Neutrophil (primary cell): ENCODE results near the gene SHH.
"Not testable (repeated sequence)": the region's sequence is repeated elsewhere in the genome, so short reads cannot be mapped to it uniquely, and the experiment has no call there.

Source experiments
- H3K27ac ChIP-seq: fragments of 200-600 bp; sonication (generic); 2 replicates; pipeline ENCODE4 v1.5.1; 2016; ENCODE audit warnings: mild to moderate bottlenecking, moderate library complexity
- H3K27me3 ChIP-seq: fragments of 200-600 bp; sonication (generic); 2 replicates; pipeline ENCODE4 v1.6.0; 2016; ENCODE audit warnings: mild to moderate bottlenecking
- H3K36me3 ChIP-seq: fragments of 200-600 bp; sonication (generic); 2 replicates; pipeline ENCODE4 v1.5.1; 2017
- H3K4me1 ChIP-seq, 2 experiments: fragments of 200-600 bp in 1 of 2; sonication (generic) in 1 of 2; 1 replicate in 1 of 2; 2 replicates in 1 of 2; pipeline versions ENCODE4 v1.5.1 to v1.6.1; 2013 to 2016; ENCODE audit warnings: low read depth in 1 of 2, low read length in 1 of 2, mild to moderate bottlenecking in 1 of 2, moderate library complexity in 1 of 2; ENCODE audit not compliant: control insufficient read depth in 1 of 2, insufficient read depth in 1 of 2
- H3K4me3 ChIP-seq, 2 experiments: fragments of 200-600 bp in 1 of 2; sonication (generic) in 1 of 2; 1 replicate in 1 of 2; 2 replicates in 1 of 2; pipeline ENCODE4 v1.5.1; 2013 to 2016; ENCODE audit warnings: low read depth in 1 of 2, low read length in 1 of 2, mild to moderate bottlenecking in 1 of 2, moderate library complexity in 1 of 2
- H3K9me3 ChIP-seq: fragments of 200-600 bp; sonication (generic); 2 replicates; pipeline ENCODE4 v1.5.1; 2016
- TF ChIP-seq, protein P1 (sequence below): fragments of 200-600 bp; sonication (generic); IDR thresholded peaks from 2 replicates; pipeline ENCODE4 v1.5.1; 2016; ENCODE audit warnings: antibody characterized with exemption

Gene SHH

DNA sequence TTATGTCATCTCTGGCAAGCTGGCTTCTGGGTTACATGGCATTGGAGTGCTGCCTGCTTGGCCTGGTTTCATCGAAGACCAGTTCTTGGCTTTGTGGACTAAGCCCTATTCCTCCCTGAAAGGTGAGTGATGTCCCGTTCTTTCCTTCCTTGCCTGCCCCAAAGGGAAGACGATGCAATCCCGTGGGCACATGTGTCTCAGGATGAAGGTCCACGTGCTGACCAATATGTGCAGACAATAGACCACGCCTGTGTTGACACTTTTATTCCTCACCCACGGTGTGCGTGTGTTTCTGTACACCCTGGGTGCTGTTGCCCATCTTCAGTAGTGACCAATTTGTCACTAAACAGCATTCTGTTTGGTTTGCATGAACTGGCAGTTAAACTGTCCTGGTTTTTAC, 28.6 kb upstream of the SHH start:
- TF ChIP-seq, protein P1, sequence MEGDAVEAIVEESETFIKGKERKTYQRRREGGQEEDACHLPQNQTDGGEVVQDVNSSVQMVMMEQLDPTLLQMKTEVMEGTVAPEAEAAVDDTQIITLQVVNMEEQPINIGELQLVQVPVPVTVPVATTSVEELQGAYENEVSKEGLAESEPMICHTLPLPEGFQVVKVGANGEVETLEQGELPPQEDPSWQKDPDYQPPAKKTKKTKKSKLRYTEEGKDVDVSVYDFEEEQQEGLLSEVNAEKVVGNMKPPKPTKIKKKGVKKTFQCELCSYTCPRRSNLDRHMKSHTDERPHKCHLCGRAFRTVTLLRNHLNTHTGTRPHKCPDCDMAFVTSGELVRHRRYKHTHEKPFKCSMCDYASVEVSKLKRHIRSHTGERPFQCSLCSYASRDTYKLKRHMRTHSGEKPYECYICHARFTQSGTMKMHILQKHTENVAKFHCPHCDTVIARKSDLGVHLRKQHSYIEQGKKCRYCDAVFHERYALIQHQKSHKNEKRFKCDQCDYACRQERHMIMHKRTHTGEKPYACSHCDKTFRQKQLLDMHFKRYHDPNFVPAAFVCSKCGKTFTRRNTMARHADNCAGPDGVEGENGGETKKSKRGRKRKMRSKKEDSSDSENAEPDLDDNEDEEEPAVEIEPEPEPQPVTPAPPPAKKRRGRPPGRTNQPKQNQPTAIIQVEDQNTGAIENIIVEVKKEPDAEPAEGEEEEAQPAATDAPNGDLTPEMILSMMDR: no peak
- H3K36me3 ChIP-seq: no peaks in the 10 kb centered on the region
- H3K4me1 ChIP-seq: no peaks in the 10 kb centered on the region
- H3K4me3 ChIP-seq: no peak overlapping the region
- H3K9me3 ChIP-seq: no peaks in the 10 kb centered on the region
- H3K27me3 ChIP-seq: peaks cover 43% of the 10 kb centered on the region
- H3K27ac ChIP-seq: no peak overlapping the region

GRCh38 chr7:155840262-155840885, 28.1 kb upstream of the SHH start:
- H3K36me3 ChIP-seq: no peaks in the 10 kb centered on the region
- H3K4me3 ChIP-seq: no peak overlapping the region
- no peaks in the 10 kb centered on the region for H3K9me3 ChIP-seq
- H3K4me1 ChIP-seq: no peaks in the 10 kb centered on the region
- peaks cover 43% of the 10 kb centered on the region for H3K27me3 ChIP-seq
- H3K27ac ChIP-seq: no peak overlapping the region
- TF ChIP-seq, protein P1: no peak

DNA sequence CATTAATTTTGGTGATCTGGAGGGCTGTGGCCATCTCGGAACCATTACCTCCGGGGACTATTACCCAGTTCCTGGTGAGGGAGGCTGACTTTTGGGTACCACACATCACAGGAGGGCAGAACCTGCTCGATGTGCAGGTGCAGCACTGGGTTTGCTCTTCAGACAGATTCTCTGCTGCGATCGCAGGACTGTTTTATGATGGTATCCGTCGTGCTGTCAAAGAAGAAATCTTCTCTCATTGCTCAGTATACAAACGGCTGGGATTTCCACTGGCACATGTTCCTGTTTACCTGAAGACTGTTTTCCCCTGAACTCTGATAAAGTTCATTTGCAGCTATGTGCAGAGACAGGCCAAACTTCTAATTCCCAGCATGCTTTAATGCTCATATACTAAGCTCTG, 27.2 kb upstream of the SHH start:
- H3K4me3 ChIP-seq: no peak overlapping the region
- no peaks in the 10 kb centered on the region for H3K4me1 ChIP-seq
- H3K27me3 ChIP-seq: peaks cover 43% of the 10 kb centered on the region
- no peaks in the 10 kb centered on the region for H3K36me3 ChIP-seq
- no peak overlapping the region for H3K27ac ChIP-seq
- TF ChIP-seq, protein P1: no peak
- no peaks in the 10 kb centered on the region for H3K9me3 ChIP-seq

DNA sequence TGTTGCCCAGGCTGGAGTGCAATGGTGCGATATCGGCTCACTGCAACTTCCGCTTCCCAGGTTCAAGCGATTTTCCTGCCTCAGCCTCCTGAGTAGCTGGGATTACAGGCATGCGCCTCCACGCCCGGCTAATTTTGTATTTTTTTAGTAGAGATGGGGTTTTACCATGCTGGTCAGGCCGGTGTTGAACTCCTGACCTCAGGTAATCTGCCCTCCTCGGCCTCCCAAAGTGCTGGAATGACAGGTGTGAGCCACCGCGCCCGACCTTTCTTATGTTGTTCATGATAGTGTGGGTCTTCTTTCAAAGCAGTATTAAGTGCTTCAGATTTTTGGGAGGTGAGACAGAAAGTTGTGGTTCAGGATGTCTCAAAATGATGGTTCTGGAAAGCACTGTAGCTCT, 26.0 kb upstream of the SHH start:
- peaks cover 43% of the 10 kb centered on the region for H3K27me3 ChIP-seq
- not testable (repeated sequence) for H3K27ac ChIP-seq, H3K4me3 ChIP-seq, H3K9me3 ChIP-seq, H3K4me1 ChIP-seq, H3K36me3 ChIP-seq

DNA sequence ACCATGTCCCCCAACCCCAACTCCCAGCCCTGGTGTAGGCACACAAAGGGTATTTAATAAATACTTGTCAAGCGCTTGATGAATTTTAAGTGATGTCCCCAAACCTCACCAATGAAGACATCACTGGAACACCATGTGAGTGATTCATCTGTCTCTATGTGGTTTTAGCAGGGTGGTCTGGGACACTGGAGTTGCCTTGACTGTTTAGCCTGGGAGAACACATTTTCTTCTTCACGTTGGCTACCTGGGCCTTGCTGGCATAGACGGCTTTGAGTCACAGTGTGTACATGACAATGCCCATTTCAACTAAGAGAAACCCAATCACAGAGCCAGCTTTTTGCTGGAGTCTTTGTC, 24.8 kb upstream of the SHH start:
- Histone ChIP-seq H3K36me3 (no peaks in the 10 kb centered on the region), H3K9me3 (no peaks in the 10 kb centered on the region), H3K4me1 (no peaks in the 10 kb centered on the region), H3K27ac (no peak overlapping the region), H3K4me3 (no peak overlapping the region), H3K27me3 (peaks cover 53% of the 10 kb centered on the region)
- TF ChIP-seq, protein P1: no peak

DNA sequence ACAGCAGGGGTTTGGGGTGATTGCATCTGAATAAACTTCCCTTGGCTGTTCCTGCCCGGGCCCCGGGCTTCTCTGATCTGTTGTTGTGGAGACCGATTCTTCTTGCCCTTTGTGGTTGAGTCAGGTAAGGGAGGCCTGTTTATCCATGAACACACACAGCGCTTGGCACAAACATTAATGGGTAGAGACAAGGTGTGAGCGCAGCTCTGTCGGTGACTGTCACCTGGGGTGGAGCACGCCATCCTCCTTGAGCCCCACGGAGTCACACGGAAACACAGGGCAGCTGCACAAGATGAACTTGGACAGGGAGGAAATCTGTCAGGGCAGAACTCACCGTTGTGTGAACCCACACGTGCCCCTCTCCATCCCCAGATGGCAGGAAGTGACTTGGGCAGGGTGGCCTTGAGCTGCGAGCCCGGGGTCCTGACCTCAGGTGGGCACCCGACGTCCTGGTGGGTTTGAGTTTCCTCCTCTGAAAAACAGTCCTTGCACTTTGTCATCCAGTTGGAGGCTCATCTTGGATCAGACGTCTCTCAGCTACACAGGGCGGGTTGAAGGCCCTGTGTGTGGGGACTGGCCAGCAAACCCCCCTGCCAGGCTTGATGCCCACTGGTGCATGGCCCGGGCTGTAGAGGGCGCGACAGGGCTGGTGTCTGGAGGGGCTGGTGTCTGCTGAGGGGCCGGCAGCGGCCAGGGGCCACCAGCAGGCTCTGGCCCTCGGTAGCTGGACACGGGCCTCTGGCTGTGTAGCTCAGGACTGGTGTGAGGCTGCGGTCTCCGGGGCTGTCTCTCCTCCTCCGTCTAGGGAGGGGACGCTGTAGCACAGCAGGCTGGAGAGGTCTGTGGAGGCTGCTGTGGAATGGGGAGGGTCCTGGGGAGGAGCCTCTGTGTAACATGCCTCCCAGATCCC, 24.2 kb upstream of the SHH start:
- H3K9me3 ChIP-seq: no peaks in the 10 kb centered on the region
- no peak overlapping the region for H3K27ac ChIP-seq
- TF ChIP-seq, protein P1: no peak
- no peaks in the 10 kb centered on the region for H3K4me1 ChIP-seq
- H3K4me3 ChIP-seq: no peak overlapping the region
- no peaks in the 10 kb centered on the region for H3K36me3 ChIP-seq
- H3K27me3 ChIP-seq: peaks cover 52% of the 10 kb centered on the region
